ENCODE data around the gene OLIG1. TPM values are rescaled to one million over a fixed set of nuclear protein-coding genes. Genes with fewer than 3 reads are reported as not detected.

OLIG1 gene
- total RNA-seq, 1 experiment from 2014 or later, result not detected

DNA sequence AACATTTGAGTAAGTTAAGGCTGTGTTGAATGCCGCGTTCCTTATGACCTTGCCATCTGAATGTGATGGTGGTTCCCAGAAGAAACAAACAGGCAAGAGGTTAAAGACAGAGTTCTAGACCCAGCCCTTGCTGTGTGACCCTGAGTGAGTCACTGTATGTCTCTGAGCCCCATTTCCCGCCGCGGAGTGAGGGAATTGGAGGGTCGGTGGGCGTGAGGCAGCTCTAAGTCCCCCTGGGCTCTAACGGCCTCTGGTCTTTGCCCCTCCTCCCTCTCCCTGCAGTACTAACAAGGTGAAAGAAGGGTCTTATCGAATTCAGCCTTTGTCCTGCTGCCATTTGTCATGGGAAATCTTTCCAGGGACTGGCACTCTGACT, 40.4 kb downstream of the OLIG1 start:
- DNase-seq (ENCODE audit: low read depth, low spot score), result no peak
- intact Hi-C loops (cut with micrococcal nuclease), result no loop called here
- no peak overlapping the region for H3K4me2 ChIP-seq (ENCODE audit: low read length)
- H3K79me2 ChIP-seq (ENCODE audit: insufficient read depth, low read length), result no peaks in the 10 kb centered on the region
- ATAC-seq, result no peak
- TF ChIP-seq SP1 (IDR thresholded peaks at IDR 0.05; ENCODE audit: low read depth) (no peak), EZH2phosphoT487 (IDR thresholded peaks at IDR 0.05; ENCODE audit: borderline replicate concordance) (no peak), JUND (IDR thresholded peaks at IDR 0.05) (no peak), CTCF (IDR thresholded peaks at IDR 0.05 in 2 of 3, conservative IDR thresholded peaks at IDR 0.05 in 1 of 3; ENCODE audit: borderline replicate concordance in 1 of 3, insufficient read depth in 1 of 3, low read depth in 2 of 3, low read length in 2 of 3) (no peak), POLR2A (IDR thresholded peaks at IDR 0.05; ENCODE audit: borderline replicate concordance, extremely low read depth, insufficient read depth, insufficient read length) (no peak), POLR2AphosphoS5 (IDR thresholded peaks at IDR 0.05; ENCODE audit: low read depth, low read length) (no peak), MAX (IDR thresholded peaks at IDR 0.05) (no peak), CBX3 (IDR thresholded peaks at IDR 0.05; ENCODE audit: low read depth) (no peak), EGR1 (IDR thresholded peaks at IDR 0.05; ENCODE audit: low read depth) (no peak), ZFX (IDR thresholded peaks at IDR 0.05) (no peak), ZNF274 (IDR thresholded peaks at IDR 0.05; ENCODE audit: low read depth, low read length) (no peak), SRF (IDR thresholded peaks at IDR 0.05; ENCODE audit: low read depth) (no peak), RAD21 (IDR thresholded peaks at IDR 0.05; ENCODE audit: low read depth) (no peak), ELF1 (IDR thresholded peaks at IDR 0.05; ENCODE audit: borderline replicate concordance, low read depth) (no peak), TCF7L2 (IDR thresholded peaks at IDR 0.05; ENCODE audit: borderline replicate concordance, extremely low read depth, insufficient read depth, insufficient read length) (no peak)
- TF ChIP-seq, protein P1, sequence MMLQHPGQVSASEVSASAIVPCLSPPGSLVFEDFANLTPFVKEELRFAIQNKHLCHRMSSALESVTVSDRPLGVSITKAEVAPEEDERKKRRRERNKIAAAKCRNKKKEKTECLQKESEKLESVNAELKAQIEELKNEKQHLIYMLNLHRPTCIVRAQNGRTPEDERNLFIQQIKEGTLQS (IDR thresholded peaks at IDR 0.05), result no peak
- TF ChIP-seq, protein P2, sequence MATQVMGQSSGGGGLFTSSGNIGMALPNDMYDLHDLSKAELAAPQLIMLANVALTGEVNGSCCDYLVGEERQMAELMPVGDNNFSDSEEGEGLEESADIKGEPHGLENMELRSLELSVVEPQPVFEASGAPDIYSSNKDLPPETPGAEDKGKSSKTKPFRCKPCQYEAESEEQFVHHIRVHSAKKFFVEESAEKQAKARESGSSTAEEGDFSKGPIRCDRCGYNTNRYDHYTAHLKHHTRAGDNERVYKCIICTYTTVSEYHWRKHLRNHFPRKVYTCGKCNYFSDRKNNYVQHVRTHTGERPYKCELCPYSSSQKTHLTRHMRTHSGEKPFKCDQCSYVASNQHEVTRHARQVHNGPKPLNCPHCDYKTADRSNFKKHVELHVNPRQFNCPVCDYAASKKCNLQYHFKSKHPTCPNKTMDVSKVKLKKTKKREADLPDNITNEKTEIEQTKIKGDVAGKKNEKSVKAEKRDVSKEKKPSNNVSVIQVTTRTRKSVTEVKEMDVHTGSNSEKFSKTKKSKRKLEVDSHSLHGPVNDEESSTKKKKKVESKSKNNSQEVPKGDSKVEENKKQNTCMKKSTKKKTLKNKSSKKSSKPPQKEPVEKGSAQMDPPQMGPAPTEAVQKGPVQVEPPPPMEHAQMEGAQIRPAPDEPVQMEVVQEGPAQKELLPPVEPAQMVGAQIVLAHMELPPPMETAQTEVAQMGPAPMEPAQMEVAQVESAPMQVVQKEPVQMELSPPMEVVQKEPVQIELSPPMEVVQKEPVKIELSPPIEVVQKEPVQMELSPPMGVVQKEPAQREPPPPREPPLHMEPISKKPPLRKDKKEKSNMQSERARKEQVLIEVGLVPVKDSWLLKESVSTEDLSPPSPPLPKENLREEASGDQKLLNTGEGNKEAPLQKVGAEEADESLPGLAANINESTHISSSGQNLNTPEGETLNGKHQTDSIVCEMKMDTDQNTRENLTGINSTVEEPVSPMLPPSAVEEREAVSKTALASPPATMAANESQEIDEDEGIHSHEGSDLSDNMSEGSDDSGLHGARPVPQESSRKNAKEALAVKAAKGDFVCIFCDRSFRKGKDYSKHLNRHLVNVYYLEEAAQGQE (IDR thresholded peaks at IDR 0.05; ENCODE audit: low read depth), result no peak
- POLR2A ChIA-PET, result no interaction called here
- H3K4me1 ChIP-seq (ENCODE audit: control insufficient read depth in 1 of 2, insufficient read depth in 2 of 2, low read length in 2 of 2), result no peaks in the 10 kb centered on the region
- no peak overlapping the region for H3K4me3 ChIP-seq (replicated peaks in 1 of 2; ENCODE audit: low read depth in 1 of 2, low read length in 2 of 2)
- no TSS peak for BruUV-seq (replicated peaks)
- H4K20me1 ChIP-seq (ENCODE audit: insufficient read depth), result no peaks in the 10 kb centered on the region
- H3K27me3 ChIP-seq (ENCODE audit: insufficient read depth, low read length), result peaks cover 34% of the 10 kb centered on the region
- H3K36me3 ChIP-seq (ENCODE audit: control insufficient read depth in 1 of 2, insufficient read depth in 2 of 2, low read length in 2 of 2), result no peaks in the 10 kb centered on the region
- CTCF ChIA-PET, result no interaction called here
- H2AFZ ChIP-seq (ENCODE audit: low read depth, low read length, poor library complexity, severe bottlenecking), result no peak overlapping the region
- H3K27ac ChIP-seq (ENCODE audit: low read depth, low read length), result no peak overlapping the region
- RAD21 ChIA-PET (ENCODE audit: low non-redundant PET in 1 of 2, low total read pairs in 2 of 2, uncharacterized antibody in 2 of 2, unreplicated experiment in 2 of 2), result no interaction called here
- no peak overlapping the region for H3K9ac ChIP-seq (ENCODE audit: low read length)
- H3K9me3 ChIP-seq (ENCODE audit: control insufficient read depth in 1 of 2, insufficient read depth in 1 of 2, low read depth in 1 of 2, low read length in 2 of 2), result no peaks in the 10 kb centered on the region
- no peaks in the 10 kb centered on the region for H3K9me2 ChIP-seq (ENCODE audit: insufficient read depth)
